CD14-positive monocyte (primary cell): Measurements from ENCODE around the gene BACH2. TPM values are rescaled to one million over a fixed set of nuclear protein-coding genes. Genes with fewer than 3 reads are reported as not detected.

Source experiments
- DNase-seq, 3 donors: peaks; one replicate each; pipeline ENCODE4 v3.0.0-alpha.2; 2011 to 2022
- H2AFZ ChIP-seq: 2 replicates; pipeline ENCODE4 v1.6.0; 2012; ENCODE audit warnings: mild to moderate bottlenecking, low read depth, low read length, inconsistent platforms; ENCODE audit not compliant: insufficient read depth, poor library complexity, severe bottlenecking
- H3K27ac ChIP-seq, 2 donors: 1 replicate in 1 of 2; 2 replicates in 1 of 2; pipeline ENCODE4 v1.5.1; 2012 to 2013; ENCODE audit warnings: low read length in 2 of 2, control low read depth in 1 of 2, inconsistent platforms in 1 of 2, low read depth in 1 of 2, mild to moderate bottlenecking in 1 of 2
- H3K27me3 ChIP-seq, 2 donors: one replicate each; pipeline versions ENCODE4 v1.6.0 to v1.6.1; 2011 to 2013; ENCODE audit warnings: low read length in 2 of 2; ENCODE audit not compliant: control insufficient read depth in 2 of 2, insufficient read depth in 2 of 2
- H3K36me3 ChIP-seq, 2 donors: replicated peaks in 1 of 2; 1 replicate in 1 of 2; 2 replicates in 1 of 2; pipeline versions ENCODE4 v1.5.1 to v1.6.1; 2012 to 2013; ENCODE audit warnings: low read length in 2 of 2, control low read depth in 1 of 2, inconsistent platforms in 1 of 2, mild to moderate bottlenecking in 1 of 2; ENCODE audit not compliant: insufficient read depth in 2 of 2, control insufficient read depth in 1 of 2
- H3K4me1 ChIP-seq, 2 donors: 1 replicate in 1 of 2; 2 replicates in 1 of 2; pipeline versions ENCODE4 v1.5.1 to v1.6.1; 2012 to 2013; ENCODE audit warnings: low read length in 2 of 2, control low read depth in 1 of 2, inconsistent platforms in 1 of 2, mild to moderate bottlenecking in 1 of 2, moderate library complexity in 1 of 2; ENCODE audit not compliant: insufficient read depth in 2 of 2, control insufficient read depth in 1 of 2
- H3K4me2 ChIP-seq: replicated peaks from 2 replicates; pipeline ENCODE3; 2012; ENCODE audit warnings: low read length, moderate library complexity, mild to moderate bottlenecking; ENCODE audit not compliant: poor library complexity, severe bottlenecking; ENCODE audit errors: extremely low read depth
- H3K4me3 ChIP-seq, 3 experiments: fragments of 200-600 bp in 1 of 3; sonication (generic) in 1 of 3; replicated peaks in 1 of 3; 1 replicate in 2 of 3; 2 replicates in 1 of 3; pipeline ENCODE4 v1.5.1; 2011 to 2013; ENCODE audit warnings: low read length in 3 of 3, mild to moderate bottlenecking in 3 of 3, control low read depth in 2 of 3, low read depth in 2 of 3, inconsistent platforms in 1 of 3, moderate library complexity in 1 of 3
- H3K79me2 ChIP-seq: 2 replicates; pipeline ENCODE4 v1.6.0; 2012; ENCODE audit warnings: mild to moderate bottlenecking, control low read depth, inconsistent platforms, low read length, moderate library complexity; ENCODE audit not compliant: insufficient read depth
- H3K9ac ChIP-seq: 2 replicates; pipeline ENCODE4 v1.6.0; 2017; ENCODE audit warnings: low read length, mild to moderate bottlenecking; ENCODE audit not compliant: insufficient read depth, poor library complexity, severe bottlenecking
- H3K9me3 ChIP-seq, 2 donors: replicated peaks in 1 of 2; 1 replicate in 1 of 2; 2 replicates in 1 of 2; pipeline versions ENCODE4 v1.5.1 to v1.6.1; 2012 to 2013; ENCODE audit warnings: low read length in 2 of 2, control low read depth in 1 of 2; ENCODE audit not compliant: control insufficient read depth in 1 of 2, insufficient read depth in 1 of 2
- H4K20me1 ChIP-seq: 2 replicates; pipeline ENCODE4 v1.6.0; 2012; ENCODE audit warnings: mild to moderate bottlenecking, low read length, control low read depth, moderate library complexity; ENCODE audit not compliant: insufficient read depth
- H3K27ac Mint-ChIP-seq, 7 donors: one replicate each; pipeline ENCODE4 v1.8.0; 2020; ENCODE audit warnings: mild to moderate bottlenecking in 7 of 7, mixed read lengths in 7 of 7, moderate library complexity in 6 of 7, inconsistent platforms in 2 of 7
- H3K27me3 Mint-ChIP-seq, 3 donors: one replicate each; pipeline ENCODE4 v1.8.0; 2021 to 2022; ENCODE audit warnings: low read depth in 3 of 3, mild to moderate bottlenecking in 3 of 3, mixed read lengths in 3 of 3, moderate library complexity in 3 of 3, inconsistent platforms in 1 of 3
- H3K36me3 Mint-ChIP-seq, 2 donors: one replicate each; pipeline ENCODE4 v1.8.0; 2020; ENCODE audit warnings: mixed read lengths in 2 of 2, inconsistent platforms in 1 of 2, mild to moderate bottlenecking in 1 of 2
- H3K4me1 Mint-ChIP-seq: one replicate; pipeline ENCODE4 v1.8.0; 2020; ENCODE audit warnings: mild to moderate bottlenecking, mixed read lengths
- H3K4me3 Mint-ChIP-seq, 2 donors: one replicate each; pipeline ENCODE4 v1.8.0; 2020; ENCODE audit warnings: mild to moderate bottlenecking in 2 of 2, mixed read lengths in 2 of 2, moderate library complexity in 1 of 2
- H3K9me3 Mint-ChIP-seq, 7 donors: one replicate each; pipeline ENCODE4 v1.8.0; 2020 to 2022; ENCODE audit warnings: mixed read lengths in 7 of 7, mild to moderate bottlenecking in 6 of 7, moderate library complexity in 6 of 7, inconsistent platforms in 2 of 7
- WGBS: methylation state at CpG from one replicate; pipeline ENCODE4 v1.1.5; 2013; ENCODE audit warnings: missing lambda C conversion rate; ENCODE audit not compliant: insufficient coverage; 5-methylcytosine and 5-hydroxymethylcytosine counted together
- intact Hi-C, 2 donors: fragments of 100-400 bp; cut with micrococcal nuclease; formaldehyde crosslinking; loops; one replicate each; pipeline versions ENCODE4 v1.15.0 to v1.15.1; 2023
- polyA plus RNA-seq, 3 donors: library from polyadenylated mRNA; depleted of rRNA in 1 of 3; unstranded in 2 of 3; stranded (reverse) in 1 of 3; fragments of 300-500 nt in 2 of 3; fragments of >200 nt in 1 of 3; fragmentation: Illumina TruSeq in 2 of 3; gene quantifications; 1 replicate in 2 of 3; 2 replicates in 1 of 3; pipeline ENCODE4 v1.2.3, GENCODE V29; 2012 to 2021
- TF ChIP-seq, protein P1 (sequence below): fragments of 200-600 bp; IDR thresholded peaks from one replicate; pipeline ENCODE4 v1.8.0; 2022; ENCODE audit warnings: antibody characterized with exemption, mild to moderate bottlenecking

Gene BACH2
- polyA plus RNA-seq, 3 donors: 0.04 to 0.09 (median 0.05) TPM

DNA sequence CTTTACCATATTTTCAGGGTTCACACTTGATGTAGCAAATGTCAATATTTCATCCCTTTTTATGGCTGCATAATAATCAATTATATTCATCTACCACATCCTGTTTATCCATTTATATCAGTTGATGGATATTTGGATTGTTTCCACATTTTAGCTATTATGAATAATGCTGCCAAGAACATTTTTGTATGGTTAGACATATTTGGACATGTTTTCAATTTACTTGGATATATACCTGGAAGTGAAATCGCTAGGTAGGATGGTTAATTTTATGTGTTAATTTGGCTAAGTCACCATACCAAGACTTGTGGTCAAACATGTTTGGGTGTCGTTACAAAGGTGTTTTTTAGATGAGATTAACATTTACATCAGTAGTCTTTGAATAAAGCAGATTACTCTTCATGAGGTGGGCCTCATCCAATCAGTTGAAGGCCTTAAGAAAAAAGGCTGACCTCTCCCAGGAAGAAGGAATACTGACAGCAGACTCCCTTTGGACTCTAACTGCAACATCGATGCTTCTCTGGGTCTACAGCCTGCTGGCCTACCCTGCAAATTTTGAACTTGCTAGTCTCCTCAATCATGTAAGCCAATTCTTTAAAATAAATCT is 196.5 kb downstream of the BACH2 start:
- TF ChIP-seq, protein P1, sequence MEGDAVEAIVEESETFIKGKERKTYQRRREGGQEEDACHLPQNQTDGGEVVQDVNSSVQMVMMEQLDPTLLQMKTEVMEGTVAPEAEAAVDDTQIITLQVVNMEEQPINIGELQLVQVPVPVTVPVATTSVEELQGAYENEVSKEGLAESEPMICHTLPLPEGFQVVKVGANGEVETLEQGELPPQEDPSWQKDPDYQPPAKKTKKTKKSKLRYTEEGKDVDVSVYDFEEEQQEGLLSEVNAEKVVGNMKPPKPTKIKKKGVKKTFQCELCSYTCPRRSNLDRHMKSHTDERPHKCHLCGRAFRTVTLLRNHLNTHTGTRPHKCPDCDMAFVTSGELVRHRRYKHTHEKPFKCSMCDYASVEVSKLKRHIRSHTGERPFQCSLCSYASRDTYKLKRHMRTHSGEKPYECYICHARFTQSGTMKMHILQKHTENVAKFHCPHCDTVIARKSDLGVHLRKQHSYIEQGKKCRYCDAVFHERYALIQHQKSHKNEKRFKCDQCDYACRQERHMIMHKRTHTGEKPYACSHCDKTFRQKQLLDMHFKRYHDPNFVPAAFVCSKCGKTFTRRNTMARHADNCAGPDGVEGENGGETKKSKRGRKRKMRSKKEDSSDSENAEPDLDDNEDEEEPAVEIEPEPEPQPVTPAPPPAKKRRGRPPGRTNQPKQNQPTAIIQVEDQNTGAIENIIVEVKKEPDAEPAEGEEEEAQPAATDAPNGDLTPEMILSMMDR: no peak
- no peak for DNase-seq
- H3K36me3 Mint-ChIP-seq: peaks cover 0 to 4% of the 10 kb centered on the region in 2 donors
- H3K27me3 Mint-ChIP-seq: peaks cover 0 to 3% (median 0%) of the 10 kb centered on the region in 3 donors
- Histone ChIP-seq H3K4me1 (peaks cover 59 to 66% of the 10 kb centered on the region in 2 donors), H2AFZ (no peak overlapping the region), H3K4me2 (no peak overlapping the region), H3K27me3 (no peaks in the 10 kb centered on the region), H3K4me3 (no peak overlapping the region), H4K20me1 (no peaks in the 10 kb centered on the region), H3K27ac (no peak overlapping the region), H3K9me3 (no peaks in the 10 kb centered on the region), H3K9ac (no peak overlapping the region), H3K36me3 (no peaks in the 10 kb centered on the region), H3K79me2 (no peaks in the 10 kb centered on the region)
- peak overlapping the region in 2 of 7 donors; percentile 13 to 68 for H3K27ac Mint-ChIP-seq
- no peak overlapping the region for H3K4me3 Mint-ChIP-seq
- WGBS: 100% methylated on average over 1 of the region's 3 CpGs
- H3K4me1 Mint-ChIP-seq: peaks cover 75% of the 10 kb centered on the region
- H3K9me3 Mint-ChIP-seq: peaks cover 0 to 3% (median 0%) of the 10 kb centered on the region in 7 donors
- intact Hi-C loops: loop anchor here in 1 of 2 donors (10.0 kb wide), 1 partner anchor 755 kb away; no protein-coding TSS in a partner anchor

- intact Hi-C loops: loop anchor here in 1 of 2 donors (10.0 kb wide), 1 partner anchor 196 kb away; the partner anchor contains the start of gene BACH2
- TF ChIP-seq, protein P1: no peak
- Mint-ChIP-seq H3K9me3 (peaks cover 0 to 2% (median 0%) of the 10 kb centered on the region in 7 donors), H3K27ac (peak overlapping the region; percentile 4 to 86 (median 68)), H3K27me3 (peaks cover 0 to 3% (median 0%) of the 10 kb centered on the region in 3 donors), H3K36me3 (no peaks in the 10 kb centered on the region), H3K4me3 (peak overlapping the region in 1 of 2 donors; percentile 40), H3K4me1 (peaks cover 61% of the 10 kb centered on the region)
- no peaks in the 10 kb centered on the region for H3K79me2 ChIP-seq
- H3K4me3 ChIP-seq: no peak overlapping the region
- H2AFZ ChIP-seq: peak overlapping the region; percentile 36
- no peak overlapping the region for H3K9ac ChIP-seq
- H3K9me3 ChIP-seq: no peaks in the 10 kb centered on the region
- H4K20me1 ChIP-seq: no peaks in the 10 kb centered on the region
- WGBS: 44% methylated on average over 6 of the region's 6 CpGs
- H3K4me2 ChIP-seq: peak overlapping the region; percentile 48
- H3K27me3 ChIP-seq: no peaks in the 10 kb centered on the region
- H3K36me3 ChIP-seq: no peaks in the 10 kb centered on the region
- peaks cover 43 to 51% of the 10 kb centered on the region in 2 donors for H3K4me1 ChIP-seq
- DNase-seq: no peak
- no peak overlapping the region for H3K27ac ChIP-seq
These were observed 198.0 kb downstream of the BACH2 start for GRCh38 chr6:90098627-90099026.
